GM18526 (cell line): ENCODE results near the gene ARPC2.

Experiments
- POLR2A ChIP-seq: IDR thresholded peaks from 3 replicates; pipeline ENCODE4 v1.6.1; 2011; ENCODE audit not compliant: insufficient read length; ENCODE audit errors: extremely low read depth

ARPC2 gene

GRCh38 chr2:218296200-218296599 lies 79.2 kb downstream of the ARPC2 start:
- TF ChIP-seq POLR2A = no peak

GRCh38 chr2:218296847-218297246 lies 79.9 kb downstream of the ARPC2 start:
- TF ChIP-seq POLR2A = no peak

GRCh38 chr2:218298314-218298875 lies 81.4 kb downstream of the ARPC2 start:
- no peak for TF ChIP-seq POLR2A

- TF ChIP-seq POLR2A = no peak
These were observed 83.2 kb downstream of the ARPC2 start for GRCh38 chr2:218300141-218300540.

- no peak for TF ChIP-seq POLR2A
These were observed 84.3 kb downstream of the ARPC2 start for GRCh38 chr2:218301176-218301819.
